ENCODE measurements around the gene YES1. TPM values are rescaled to one million over a fixed set of nuclear protein-coding genes. Genes with fewer than 3 reads are reported as not detected.

Gene YES1
- total RNA-seq, 1 experiment from 2014 or later, result 84.5 TPM

DNA sequence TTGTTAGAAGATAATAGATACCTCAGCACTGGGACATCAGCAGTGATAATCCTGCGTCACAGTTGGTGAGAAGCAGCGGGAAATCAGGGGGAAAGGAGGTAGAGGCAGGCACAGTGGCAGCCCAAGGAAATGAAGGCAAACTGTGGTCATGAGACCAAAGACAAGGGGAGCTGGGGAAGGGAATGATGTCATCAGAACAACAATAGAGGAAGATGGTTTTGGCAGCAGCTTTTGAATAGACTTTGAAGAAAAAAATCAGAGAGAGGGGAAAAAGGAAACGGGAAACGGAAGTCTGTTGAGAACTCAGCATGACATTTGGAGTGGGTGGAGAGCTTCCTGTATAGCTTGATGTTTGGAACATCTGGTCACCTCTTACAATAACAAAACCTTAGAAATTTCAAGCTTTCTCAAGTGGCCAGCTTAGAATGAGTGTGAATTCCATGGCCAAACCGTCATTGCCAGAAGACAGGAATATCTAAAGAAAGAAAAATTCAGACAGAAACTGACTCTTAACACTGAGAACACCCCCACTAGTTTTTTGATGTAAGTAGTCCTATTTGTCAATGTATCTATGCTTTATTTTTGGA lies 18.4 kb upstream of the YES1 start:
- Histone ChIP-seq H2AFZ (ENCODE audit: low read depth, low read length, poor library complexity, severe bottlenecking) (peak overlapping the region; percentile 88), H3K36me3 (ENCODE audit: control insufficient read depth in 1 of 2, insufficient read depth in 2 of 2, low read length in 2 of 2) (no peaks in the 10 kb centered on the region), H3K9me2 (ENCODE audit: insufficient read depth) (no peaks in the 10 kb centered on the region), H3K4me2 (ENCODE audit: low read length) (peak overlapping the region; percentile 69; the same call in 1 of the 2 replicates), H3K4me1 (ENCODE audit: control insufficient read depth in 1 of 2, insufficient read depth in 2 of 2, low read length in 2 of 2) (peaks cover 17 to 18% of the 10 kb centered on the region in 2 experiments; a peak in 3 of 4 replicates), H3K27me3 (ENCODE audit: insufficient read depth, low read length) (no peaks in the 10 kb centered on the region), H3K27ac (ENCODE audit: low read depth, low read length) (no peak overlapping the region), H3K79me2 (ENCODE audit: insufficient read depth, low read length) (no peaks in the 10 kb centered on the region), H3K4me3 (replicated peaks in 1 of 2; ENCODE audit: low read depth in 1 of 2, low read length in 2 of 2) (no peak overlapping the region), H4K20me1 (ENCODE audit: insufficient read depth) (no peaks in the 10 kb centered on the region), H3K9ac (ENCODE audit: low read length) (no peak overlapping the region), H3K9me3 (ENCODE audit: control insufficient read depth in 1 of 2, insufficient read depth in 1 of 2, low read depth in 1 of 2, low read length in 2 of 2) (no peaks in the 10 kb centered on the region)
- TF ChIP-seq EZH2phosphoT487 (IDR thresholded peaks at IDR 0.05; ENCODE audit: borderline replicate concordance) (no peak), RAD21 (IDR thresholded peaks at IDR 0.05; ENCODE audit: low read depth) (no peak), JUND (IDR thresholded peaks at IDR 0.05) (no peak), TCF7L2 (IDR thresholded peaks at IDR 0.05; ENCODE audit: borderline replicate concordance, extremely low read depth, insufficient read depth, insufficient read length) (no peak), SIN3A (IDR thresholded peaks at IDR 0.05; ENCODE audit: low read depth) (no peak), SRF (IDR thresholded peaks at IDR 0.05; ENCODE audit: low read depth) (no peak), CEBPB (IDR thresholded peaks at IDR 0.05; ENCODE audit: low read depth) (no peak), POLR2AphosphoS5 (IDR thresholded peaks at IDR 0.05; ENCODE audit: low read depth, low read length) (no peak), ZNF274 (IDR thresholded peaks at IDR 0.05; ENCODE audit: low read depth, low read length) (no peak)
- TF ChIP-seq, protein P1, sequence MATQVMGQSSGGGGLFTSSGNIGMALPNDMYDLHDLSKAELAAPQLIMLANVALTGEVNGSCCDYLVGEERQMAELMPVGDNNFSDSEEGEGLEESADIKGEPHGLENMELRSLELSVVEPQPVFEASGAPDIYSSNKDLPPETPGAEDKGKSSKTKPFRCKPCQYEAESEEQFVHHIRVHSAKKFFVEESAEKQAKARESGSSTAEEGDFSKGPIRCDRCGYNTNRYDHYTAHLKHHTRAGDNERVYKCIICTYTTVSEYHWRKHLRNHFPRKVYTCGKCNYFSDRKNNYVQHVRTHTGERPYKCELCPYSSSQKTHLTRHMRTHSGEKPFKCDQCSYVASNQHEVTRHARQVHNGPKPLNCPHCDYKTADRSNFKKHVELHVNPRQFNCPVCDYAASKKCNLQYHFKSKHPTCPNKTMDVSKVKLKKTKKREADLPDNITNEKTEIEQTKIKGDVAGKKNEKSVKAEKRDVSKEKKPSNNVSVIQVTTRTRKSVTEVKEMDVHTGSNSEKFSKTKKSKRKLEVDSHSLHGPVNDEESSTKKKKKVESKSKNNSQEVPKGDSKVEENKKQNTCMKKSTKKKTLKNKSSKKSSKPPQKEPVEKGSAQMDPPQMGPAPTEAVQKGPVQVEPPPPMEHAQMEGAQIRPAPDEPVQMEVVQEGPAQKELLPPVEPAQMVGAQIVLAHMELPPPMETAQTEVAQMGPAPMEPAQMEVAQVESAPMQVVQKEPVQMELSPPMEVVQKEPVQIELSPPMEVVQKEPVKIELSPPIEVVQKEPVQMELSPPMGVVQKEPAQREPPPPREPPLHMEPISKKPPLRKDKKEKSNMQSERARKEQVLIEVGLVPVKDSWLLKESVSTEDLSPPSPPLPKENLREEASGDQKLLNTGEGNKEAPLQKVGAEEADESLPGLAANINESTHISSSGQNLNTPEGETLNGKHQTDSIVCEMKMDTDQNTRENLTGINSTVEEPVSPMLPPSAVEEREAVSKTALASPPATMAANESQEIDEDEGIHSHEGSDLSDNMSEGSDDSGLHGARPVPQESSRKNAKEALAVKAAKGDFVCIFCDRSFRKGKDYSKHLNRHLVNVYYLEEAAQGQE (IDR thresholded peaks at IDR 0.05; ENCODE audit: low read depth), result no peak
- TF ChIP-seq, protein P2, sequence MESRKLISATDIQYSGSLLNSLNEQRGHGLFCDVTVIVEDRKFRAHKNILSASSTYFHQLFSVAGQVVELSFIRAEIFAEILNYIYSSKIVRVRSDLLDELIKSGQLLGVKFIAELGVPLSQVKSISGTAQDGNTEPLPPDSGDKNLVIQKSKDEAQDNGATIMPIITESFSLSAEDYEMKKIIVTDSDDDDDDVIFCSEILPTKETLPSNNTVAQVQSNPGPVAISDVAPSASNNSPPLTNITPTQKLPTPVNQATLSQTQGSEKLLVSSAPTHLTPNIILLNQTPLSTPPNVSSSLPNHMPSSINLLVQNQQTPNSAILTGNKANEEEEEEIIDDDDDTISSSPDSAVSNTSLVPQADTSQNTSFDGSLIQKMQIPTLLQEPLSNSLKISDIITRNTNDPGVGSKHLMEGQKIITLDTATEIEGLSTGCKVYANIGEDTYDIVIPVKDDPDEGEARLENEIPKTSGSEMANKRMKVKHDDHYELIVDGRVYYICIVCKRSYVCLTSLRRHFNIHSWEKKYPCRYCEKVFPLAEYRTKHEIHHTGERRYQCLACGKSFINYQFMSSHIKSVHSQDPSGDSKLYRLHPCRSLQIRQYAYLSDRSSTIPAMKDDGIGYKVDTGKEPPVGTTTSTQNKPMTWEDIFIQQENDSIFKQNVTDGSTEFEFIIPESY (IDR thresholded peaks at IDR 0.05; ENCODE audit: extremely low read depth, insufficient replicate concordance, low read length), result no peak
- TF ChIP-seq, protein P3, sequence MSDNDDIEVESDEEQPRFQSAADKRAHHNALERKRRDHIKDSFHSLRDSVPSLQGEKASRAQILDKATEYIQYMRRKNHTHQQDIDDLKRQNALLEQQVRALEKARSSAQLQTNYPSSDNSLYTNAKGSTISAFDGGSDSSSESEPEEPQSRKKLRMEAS (IDR thresholded peaks at IDR 0.05), result no peak
- TF ChIP-seq, protein P4, sequence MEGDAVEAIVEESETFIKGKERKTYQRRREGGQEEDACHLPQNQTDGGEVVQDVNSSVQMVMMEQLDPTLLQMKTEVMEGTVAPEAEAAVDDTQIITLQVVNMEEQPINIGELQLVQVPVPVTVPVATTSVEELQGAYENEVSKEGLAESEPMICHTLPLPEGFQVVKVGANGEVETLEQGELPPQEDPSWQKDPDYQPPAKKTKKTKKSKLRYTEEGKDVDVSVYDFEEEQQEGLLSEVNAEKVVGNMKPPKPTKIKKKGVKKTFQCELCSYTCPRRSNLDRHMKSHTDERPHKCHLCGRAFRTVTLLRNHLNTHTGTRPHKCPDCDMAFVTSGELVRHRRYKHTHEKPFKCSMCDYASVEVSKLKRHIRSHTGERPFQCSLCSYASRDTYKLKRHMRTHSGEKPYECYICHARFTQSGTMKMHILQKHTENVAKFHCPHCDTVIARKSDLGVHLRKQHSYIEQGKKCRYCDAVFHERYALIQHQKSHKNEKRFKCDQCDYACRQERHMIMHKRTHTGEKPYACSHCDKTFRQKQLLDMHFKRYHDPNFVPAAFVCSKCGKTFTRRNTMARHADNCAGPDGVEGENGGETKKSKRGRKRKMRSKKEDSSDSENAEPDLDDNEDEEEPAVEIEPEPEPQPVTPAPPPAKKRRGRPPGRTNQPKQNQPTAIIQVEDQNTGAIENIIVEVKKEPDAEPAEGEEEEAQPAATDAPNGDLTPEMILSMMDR (IDR thresholded peaks at IDR 0.05 in 2 of 3, conservative IDR thresholded peaks at IDR 0.05 in 1 of 3; ENCODE audit: borderline replicate concordance in 1 of 3, insufficient read depth in 1 of 3, low read depth in 2 of 3, low read length in 2 of 3), result no peak
- intact Hi-C loops (cut with micrococcal nuclease), result loop anchor here (10.0 kb wide), 1 partner anchor 546 kb away; no protein-coding TSS in a partner anchor
- DNase-seq (ENCODE audit: low read depth, low spot score) (no peak), ATAC-seq (no peak)
- POLR2A ChIA-PET, result interaction anchor here (0.8 kb wide), 3 partner anchors 9 to 17 kb away, joined by 3 read pairs; no protein-coding TSS in a partner anchor
- BruUV-seq (replicated peaks), result no TSS peak
- RAD21 ChIA-PET (ENCODE audit: low non-redundant PET in 1 of 2, low total read pairs in 2 of 2, uncharacterized antibody in 2 of 2, unreplicated experiment in 2 of 2), result interaction anchor here (1.0 to 3.5 kb wide), 5 partner anchors 9 to 207 kb away, joined by 3 to 15 read pairs (median 4); no protein-coding TSS in a partner anchor
- CTCF ChIA-PET, result interaction anchor here (0.7 to 4.8 kb wide), 22 partner anchors 9 to 212 kb away, joined by 3 to 112 read pairs (median 4); partner anchors contain the start of genes ENOSF1 and YES1
